ENCODE measurements around the gene COX19.
A peak's percentile ranks its signal among the peaks of the same experiment; 100 is the strongest.

COX19 gene

DNA sequence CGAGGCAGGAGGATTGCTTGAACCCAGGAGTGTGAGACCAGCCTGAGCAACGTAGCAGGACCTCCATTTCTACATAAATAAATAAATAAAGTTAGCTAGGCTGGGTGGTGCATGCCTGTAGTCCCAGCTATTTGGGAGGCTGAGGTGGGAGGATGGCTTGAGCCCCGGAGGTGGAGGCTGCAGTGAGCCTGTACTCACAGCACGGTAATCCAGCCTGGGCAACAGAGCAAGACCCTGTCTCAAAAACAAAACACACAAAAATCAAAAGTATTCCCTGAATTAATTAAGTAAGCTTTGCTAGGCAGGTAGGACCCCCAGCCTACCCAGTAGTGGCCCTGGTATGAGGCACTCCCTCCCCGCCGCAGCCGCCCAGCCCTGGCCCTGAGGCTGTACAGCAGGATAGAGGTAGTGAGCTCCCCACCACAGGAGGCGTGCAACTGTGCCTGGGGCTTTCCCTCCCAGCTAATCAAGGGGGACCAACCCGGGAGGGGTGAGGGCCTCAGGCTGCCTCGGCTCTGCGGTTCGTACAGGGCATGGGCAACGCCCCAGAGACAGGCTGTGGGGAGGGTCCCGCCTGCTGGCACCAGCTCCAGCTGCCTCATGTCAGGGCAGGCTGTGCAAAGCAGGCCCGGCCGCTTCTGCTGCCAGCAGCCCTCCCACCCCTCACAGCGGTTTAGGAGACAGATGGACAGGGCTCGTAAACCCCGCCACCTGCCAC lies 6.6 kb upstream of the COX19 start:
- Mint-ChIP-seq H3K27me3 (peaks cover 10% of the 10 kb centered on the region), H3K4me1 (peaks cover 3% of the 10 kb centered on the region), H3K36me3 (no peaks in the 10 kb centered on the region), H3K4me3 (no peak overlapping the region), H3K9me3 (no peaks in the 10 kb centered on the region), H3K27ac (no peak overlapping the region)
- DNase-seq (ENCODE audit: low spot score in 2 of 2) (no peak), ATAC-seq (ENCODE audit: low read depth) (no peak)

DNA sequence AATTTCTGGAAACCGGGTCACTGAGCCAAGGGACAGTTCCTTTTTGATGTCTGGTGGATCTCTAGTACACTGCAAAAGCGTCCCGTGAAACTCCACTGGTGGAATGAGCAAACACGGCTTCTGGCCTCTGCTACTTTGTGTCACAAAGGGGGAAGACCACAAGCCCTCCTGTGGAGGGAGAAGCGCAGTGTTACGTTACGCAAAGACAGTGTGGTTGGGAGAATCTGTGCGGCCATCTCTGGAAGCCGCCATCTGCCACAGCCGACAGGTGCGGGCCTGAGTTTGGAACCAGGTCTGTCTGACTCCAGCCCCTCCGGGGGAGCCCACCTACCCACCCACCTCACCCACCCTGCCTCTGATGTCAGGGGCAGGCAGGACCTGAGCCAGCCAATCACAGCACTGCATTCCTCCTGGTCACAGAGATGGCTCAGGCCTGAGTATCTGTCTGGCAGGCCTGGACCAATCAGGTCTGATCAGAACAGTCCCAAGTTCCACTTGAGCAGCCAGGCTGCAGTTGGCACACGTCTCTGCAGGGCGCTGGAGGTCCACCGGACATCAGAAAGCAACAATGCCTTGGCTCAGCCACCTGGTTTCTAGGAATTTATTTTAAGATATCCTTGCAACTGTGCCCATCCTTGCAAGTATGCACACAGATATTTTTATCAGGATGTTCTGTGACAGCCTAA lies 4.7 kb upstream of the COX19 start:
- no peak for ATAC-seq (ENCODE audit: low read depth)
- Mint-ChIP-seq H3K27ac (no peak overlapping the region), H3K9me3 (no peaks in the 10 kb centered on the region), H3K4me3 (no peak overlapping the region), H3K27me3 (peaks cover 2% of the 10 kb centered on the region), H3K36me3 (no peaks in the 10 kb centered on the region), H3K4me1 (peaks cover 3% of the 10 kb centered on the region)
- DNase-seq (ENCODE audit: low spot score in 2 of 2), result no peak

DNA sequence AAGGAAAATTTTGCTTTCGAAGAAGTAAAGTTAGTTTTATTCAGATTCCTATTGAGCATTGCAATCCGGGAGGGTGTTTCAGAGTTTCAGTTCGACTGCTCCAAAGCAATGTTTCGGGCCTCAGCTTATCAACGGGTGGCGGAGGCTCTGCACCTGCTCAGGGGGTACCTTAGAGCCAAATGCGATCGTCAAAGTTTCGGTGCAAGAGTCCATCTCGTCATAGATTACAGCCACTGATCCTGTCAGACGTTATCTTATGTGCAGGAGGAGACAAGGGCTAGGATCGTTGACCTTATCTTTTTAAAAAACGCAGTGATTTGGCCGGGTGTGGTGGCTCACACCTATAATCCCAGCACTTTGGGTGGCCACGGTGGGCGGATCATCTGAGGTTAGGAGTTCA lies 3.8 kb upstream of the COX19 start:
- no peak overlapping the region for H3K27ac Mint-ChIP-seq
- no peaks in the 10 kb centered on the region for H3K27me3 Mint-ChIP-seq
- peaks cover 6% of the 10 kb centered on the region for H3K4me1 Mint-ChIP-seq
- DNase-seq (ENCODE audit: low spot score in 2 of 2), result no peak
- H3K9me3 Mint-ChIP-seq, result no peaks in the 10 kb centered on the region
- ATAC-seq (ENCODE audit: low read depth), result no peak
- no peak overlapping the region for H3K4me3 Mint-ChIP-seq
- H3K36me3 Mint-ChIP-seq, result no peaks in the 10 kb centered on the region

DNA sequence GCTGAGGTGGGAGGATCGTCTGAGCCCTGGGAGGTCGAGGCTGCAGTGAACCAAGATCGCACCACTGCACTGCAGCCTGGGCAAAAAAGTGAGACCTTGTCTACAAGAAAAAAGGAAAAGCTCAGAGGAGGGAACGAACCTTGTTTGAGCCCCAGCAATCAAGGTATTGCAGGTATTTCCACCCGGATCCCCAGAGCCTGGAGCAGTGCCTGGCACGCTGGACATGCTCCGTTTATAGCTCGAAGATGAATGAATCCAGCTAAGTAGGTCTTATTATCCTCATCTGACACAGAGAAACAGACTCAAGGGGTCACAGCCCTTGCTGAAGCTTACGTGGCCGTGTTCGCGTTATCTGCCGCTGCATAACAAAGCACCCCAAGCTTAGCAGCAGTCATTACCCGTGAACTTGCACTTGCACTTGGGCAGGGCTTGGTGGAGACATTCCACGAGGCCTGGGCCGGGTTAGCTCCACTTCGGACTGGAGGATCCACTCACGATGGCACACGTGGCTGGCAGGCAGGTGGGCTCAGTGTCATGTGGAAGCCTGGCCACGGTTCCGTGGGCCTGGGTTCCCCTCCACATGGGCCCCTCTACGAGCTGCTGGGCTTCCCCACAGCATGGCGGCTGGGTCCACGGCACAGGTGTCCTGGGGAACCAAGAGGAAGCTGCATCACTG lies 3.2 kb upstream of the COX19 start:
- Mint-ChIP-seq H3K36me3 (no peaks in the 10 kb centered on the region), H3K4me3 (no peak overlapping the region), H3K27me3 (no peaks in the 10 kb centered on the region)

DNA sequence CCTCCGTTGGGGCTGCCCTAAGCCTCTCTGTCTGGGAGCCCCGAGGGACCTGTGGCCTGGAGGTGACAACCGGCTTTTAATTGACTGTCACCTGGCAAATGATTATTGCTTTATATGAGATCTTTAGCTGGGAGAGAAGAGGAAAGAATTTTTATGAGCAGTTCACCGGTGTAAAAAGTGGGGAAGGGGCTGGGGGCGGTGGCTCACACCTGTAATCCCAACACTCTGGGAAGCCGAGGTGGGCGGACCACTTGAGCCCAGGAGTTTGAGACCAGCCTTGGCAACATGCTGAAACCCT lies 2.6 kb upstream of the COX19 start:
- Mint-ChIP-seq H3K27me3 (no peaks in the 10 kb centered on the region), H3K4me1 (peaks cover 6% of the 10 kb centered on the region), H3K36me3 (no peaks in the 10 kb centered on the region), H3K9me3 (no peaks in the 10 kb centered on the region), H3K4me3 (no peak overlapping the region), H3K27ac (no peak overlapping the region)
- no peak for DNase-seq (ENCODE audit: low spot score in 2 of 2)
- no peak for ATAC-seq (ENCODE audit: low read depth)

More for the DNA sequence above, 3.2 kb upstream of the COX19 start:
- H3K4me1 Mint-ChIP-seq, result peaks cover 6% of the 10 kb centered on the region
- H3K27ac Mint-ChIP-seq, result no peak overlapping the region
- ATAC-seq (ENCODE audit: low read depth) (no peak), DNase-seq (ENCODE audit: low spot score in 2 of 2) (no peak)
- H3K9me3 Mint-ChIP-seq, result no peaks in the 10 kb centered on the region

DNA sequence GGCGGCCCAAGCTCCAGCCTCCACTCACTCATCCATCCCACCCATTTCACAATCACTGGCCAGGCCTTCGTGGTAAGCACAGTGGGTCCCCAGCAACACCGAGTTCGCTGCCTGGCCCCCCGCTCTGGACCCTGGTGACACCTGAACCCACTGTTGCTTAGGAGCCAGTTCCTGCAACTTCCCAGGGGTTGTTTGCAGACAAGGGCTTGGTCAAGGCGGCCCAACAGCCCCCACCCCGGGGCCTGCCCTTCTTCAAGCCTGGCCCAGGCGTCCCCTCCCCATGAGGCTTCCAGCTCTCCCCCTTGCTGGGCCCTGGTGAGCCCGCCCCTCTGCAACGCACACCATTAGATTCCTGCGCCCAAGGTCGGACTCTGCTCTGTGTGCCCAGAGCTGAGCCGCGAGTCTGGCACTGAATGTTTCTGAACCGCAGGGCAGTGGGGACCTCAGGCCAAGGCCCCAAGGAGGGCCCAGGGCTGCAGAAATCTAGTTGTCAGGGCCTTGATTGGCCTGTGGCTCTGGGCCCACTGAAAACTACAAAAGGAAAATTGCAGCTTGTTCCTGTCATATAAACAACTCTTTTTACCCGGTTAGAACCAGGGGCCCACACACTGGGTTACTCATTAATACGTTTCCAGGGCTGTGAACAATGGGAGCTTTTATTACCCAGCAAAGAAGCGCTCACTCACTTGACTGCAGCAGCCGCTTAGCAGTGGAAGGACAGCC lies 2.1 kb upstream of the COX19 start:
- Mint-ChIP-seq H3K27me3 (no peaks in the 10 kb centered on the region), H3K27ac (no peak overlapping the region), H3K4me1 (peaks cover 6% of the 10 kb centered on the region), H3K4me3 (no peak overlapping the region), H3K36me3 (peaks cover 2% of the 10 kb centered on the region), H3K9me3 (no peaks in the 10 kb centered on the region)
- DNase-seq (ENCODE audit: low spot score in 2 of 2) (no peak), ATAC-seq (ENCODE audit: low read depth) (no peak)

DNA sequence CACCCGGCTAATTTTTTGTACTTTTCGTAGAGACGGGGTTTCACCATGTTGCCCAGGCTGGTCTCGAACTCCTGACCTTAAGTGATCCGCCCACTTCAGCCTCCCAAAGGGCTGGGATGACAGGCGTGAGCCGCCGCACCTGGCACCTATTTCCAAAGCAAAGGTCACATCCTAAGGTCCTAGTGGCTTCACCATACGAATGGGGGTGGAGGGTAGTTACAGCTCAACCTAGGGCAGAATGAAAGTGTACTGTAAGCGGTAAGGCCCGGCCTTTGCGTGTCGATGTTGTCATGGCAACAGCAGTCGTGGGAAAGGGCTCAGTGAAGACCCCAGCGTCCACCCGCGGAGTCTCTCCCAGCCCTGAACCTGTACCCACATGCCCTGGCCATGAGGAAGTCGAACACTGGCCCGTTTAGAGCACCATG lies 1.6 kb upstream of the COX19 start:
- Mint-ChIP-seq H3K27me3 (no peaks in the 10 kb centered on the region), H3K4me1 (peaks cover 7% of the 10 kb centered on the region), H3K4me3 (no peak overlapping the region), H3K27ac (no peak overlapping the region), H3K9me3 (no peaks in the 10 kb centered on the region), H3K36me3 (peaks cover 6% of the 10 kb centered on the region)
- ATAC-seq (ENCODE audit: low read depth) (no peak), DNase-seq (ENCODE audit: low spot score in 2 of 2) (no peak)

DNA sequence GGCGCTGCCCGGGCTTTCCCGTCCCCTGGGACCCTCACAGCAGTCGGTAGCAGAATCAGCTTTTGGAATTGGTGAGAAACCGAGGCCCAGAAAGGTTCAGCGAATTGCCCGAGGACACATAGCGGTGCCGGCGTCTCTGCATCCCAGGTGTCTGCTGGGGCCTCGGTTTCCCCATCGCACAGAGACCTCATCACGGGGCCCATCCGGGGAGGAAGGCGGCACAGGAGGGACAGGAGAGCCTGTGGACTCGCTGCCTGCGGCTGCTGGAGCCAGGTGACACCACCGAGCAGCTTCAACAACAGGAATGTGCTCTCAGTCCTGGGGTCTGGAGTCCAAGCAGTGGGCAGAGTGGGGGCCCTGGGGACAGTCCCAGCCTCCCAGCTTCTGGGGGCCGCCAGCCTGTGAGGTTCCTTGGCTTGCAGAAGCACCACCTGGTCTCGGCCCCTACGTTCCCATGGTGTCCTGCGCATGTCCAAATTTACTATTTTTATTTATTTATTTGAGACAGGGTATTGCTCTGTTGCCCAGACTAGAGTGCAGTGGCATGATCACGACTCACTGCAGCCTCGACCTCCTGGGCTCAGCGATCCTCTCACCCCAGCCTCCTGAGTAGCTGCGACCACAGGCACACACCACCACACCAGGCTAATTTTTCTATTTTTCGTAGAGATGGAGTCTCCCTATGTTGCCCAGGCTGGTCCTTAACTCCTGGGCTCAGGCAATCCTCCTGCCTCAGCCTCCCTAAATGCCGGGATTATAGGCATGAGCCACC lies 539 bp upstream of the COX19 start:
- Mint-ChIP-seq H3K27ac (peak overlapping the region; percentile 90), H3K4me1 (peaks cover 13% of the 10 kb centered on the region), H3K4me3 (peak overlapping the region; percentile 90), H3K9me3 (no peaks in the 10 kb centered on the region), H3K27me3 (no peaks in the 10 kb centered on the region), H3K36me3 (peaks cover 12% of the 10 kb centered on the region)
- ATAC-seq (ENCODE audit: low read depth) (no peak), DNase-seq (ENCODE audit: low spot score in 2 of 2) (no peak)

DNA sequence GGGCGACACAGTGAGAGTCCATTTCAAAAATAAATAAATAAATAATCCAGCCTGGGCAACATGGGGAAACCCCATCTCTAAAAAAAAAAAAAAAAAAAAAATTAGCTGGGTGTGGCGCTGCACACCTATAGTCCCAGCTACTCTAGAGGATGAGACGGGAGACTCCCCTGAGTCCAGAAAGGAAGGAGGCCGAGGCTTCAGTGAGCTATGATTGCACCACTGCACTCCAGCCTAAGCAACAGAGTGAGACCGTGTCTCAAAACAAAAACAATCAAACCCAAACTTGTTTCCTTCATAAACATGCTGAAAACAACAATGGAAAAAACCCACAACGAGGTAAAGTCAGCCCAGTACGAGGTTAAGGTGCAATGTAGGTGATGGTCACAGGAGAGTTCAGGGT lies 1.2 kb downstream of the COX19 start:
- Mint-ChIP-seq H3K27ac (peak overlapping the region; percentile 90), H3K36me3 (peaks cover 12% of the 10 kb centered on the region), H3K4me3 (peak overlapping the region; percentile 90), H3K9me3 (no peaks in the 10 kb centered on the region), H3K4me1 (peaks cover 11% of the 10 kb centered on the region), H3K27me3 (no peaks in the 10 kb centered on the region)
- ATAC-seq (ENCODE audit: low read depth) (no peak), DNase-seq (ENCODE audit: low spot score in 2 of 2) (no peak)

DNA sequence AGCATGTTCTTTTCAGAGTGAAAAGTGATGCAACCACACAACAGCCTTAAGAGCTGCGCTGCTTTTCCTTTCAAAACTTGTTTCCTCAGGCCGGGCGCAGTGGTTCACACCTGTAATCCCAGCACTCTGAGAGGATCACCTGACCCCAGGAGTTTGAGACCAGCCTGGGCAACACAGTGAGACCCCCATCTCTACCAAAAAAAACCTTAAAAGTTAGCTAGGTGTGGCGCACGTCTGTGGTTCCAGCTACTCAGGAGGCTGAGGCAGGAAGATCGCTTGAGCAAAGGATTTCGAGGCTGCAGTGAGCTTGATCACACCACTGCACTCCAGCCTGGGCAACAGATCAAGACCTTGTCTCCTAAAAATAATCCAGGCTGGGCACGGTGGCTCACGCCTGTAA lies 2.0 kb downstream of the COX19 start:
- DNase-seq (ENCODE audit: low spot score in 2 of 2), result no peak
- Mint-ChIP-seq H3K4me3 (peak overlapping the region; percentile 49), H3K27me3 (no peaks in the 10 kb centered on the region), H3K36me3 (peaks cover 12% of the 10 kb centered on the region), H3K4me1 (peaks cover 11% of the 10 kb centered on the region), H3K27ac (no peak overlapping the region), H3K9me3 (no peaks in the 10 kb centered on the region)
- no peak for ATAC-seq (ENCODE audit: low read depth)

DNA sequence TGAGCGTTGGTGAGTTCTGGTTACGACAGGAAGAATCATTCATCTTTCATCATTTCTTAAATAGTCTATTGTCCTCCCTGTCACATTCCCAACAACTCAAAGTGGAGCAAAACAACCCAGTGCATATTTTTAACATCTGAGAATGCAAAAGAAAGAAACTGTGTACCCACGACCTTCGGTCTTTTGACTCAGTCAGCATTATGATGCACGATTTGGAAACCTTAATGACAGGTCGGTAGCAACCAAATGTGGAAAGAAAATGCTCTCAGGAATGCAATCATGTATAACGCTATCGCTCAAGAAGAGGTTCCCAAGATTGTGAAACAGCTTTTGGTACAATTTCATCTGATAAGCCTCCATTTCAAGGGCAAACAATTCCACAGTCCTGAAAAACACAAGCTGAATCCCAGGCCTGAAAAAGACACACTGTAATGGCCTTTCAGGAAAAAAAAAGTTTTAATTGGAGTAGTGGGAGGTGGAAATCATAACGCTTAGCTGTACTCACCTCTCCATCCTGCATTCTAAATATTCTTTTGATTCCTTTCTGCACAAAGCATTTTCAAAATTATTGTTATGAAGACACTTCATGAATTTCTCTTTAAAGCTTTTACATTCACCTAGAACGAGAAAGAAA lies 2.6 kb downstream of the COX19 start:
- no peak overlapping the region for H3K27ac Mint-ChIP-seq
- no peak overlapping the region for H3K4me3 Mint-ChIP-seq
- H3K4me1 Mint-ChIP-seq, result peaks cover 11% of the 10 kb centered on the region
- DNase-seq (ENCODE audit: low spot score in 2 of 2) (no peak), ATAC-seq (ENCODE audit: low read depth) (no peak)
- H3K36me3 Mint-ChIP-seq, result peaks cover 15% of the 10 kb centered on the region
- no peaks in the 10 kb centered on the region for H3K9me3 Mint-ChIP-seq
- no peaks in the 10 kb centered on the region for H3K27me3 Mint-ChIP-seq

DNA sequence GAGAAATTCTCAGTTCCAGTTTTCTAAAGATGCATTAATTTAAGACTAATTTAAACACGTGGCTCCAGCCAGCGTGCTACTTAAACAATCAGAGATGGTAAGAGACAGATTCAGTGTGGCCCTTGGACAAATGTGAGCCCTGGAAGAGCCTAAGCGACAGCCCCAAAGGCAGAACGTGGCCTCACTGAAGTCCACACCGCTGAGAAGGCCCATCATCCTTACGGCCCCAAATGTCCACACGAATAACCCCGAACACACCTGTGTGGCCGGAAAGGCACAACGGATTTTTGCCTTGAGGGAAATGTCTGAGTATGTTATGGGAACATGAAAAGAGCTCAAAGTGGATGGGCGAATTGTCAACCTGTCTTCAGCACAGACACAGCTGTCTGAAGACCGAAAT lies 3.2 kb downstream of the COX19 start:
- Mint-ChIP-seq H3K27ac (no peak overlapping the region), H3K4me1 (peaks cover 11% of the 10 kb centered on the region), H3K4me3 (no peak overlapping the region), H3K27me3 (no peaks in the 10 kb centered on the region), H3K9me3 (no peaks in the 10 kb centered on the region), H3K36me3 (peaks cover 20% of the 10 kb centered on the region)
- ATAC-seq (ENCODE audit: low read depth) (no peak), DNase-seq (ENCODE audit: low spot score in 2 of 2) (no peak)

DNA sequence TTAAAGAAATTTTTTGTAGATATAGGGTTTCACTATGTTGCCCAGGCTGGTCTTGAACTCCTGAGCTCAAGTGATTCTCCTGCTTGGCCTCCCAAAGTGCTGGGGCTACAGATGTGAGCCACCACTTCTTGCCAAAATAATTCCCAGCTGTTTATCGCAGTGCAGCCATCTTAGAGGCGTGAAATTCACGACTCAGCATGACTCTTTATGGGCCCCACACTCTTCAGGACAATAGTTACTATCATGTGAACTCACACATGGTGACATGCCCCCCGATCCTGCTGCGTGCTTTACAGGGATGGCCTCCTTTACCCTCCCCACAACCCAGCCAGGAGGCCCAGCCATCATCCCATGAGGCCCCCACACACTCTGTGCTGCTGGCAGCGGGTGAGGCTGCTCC lies 4.6 kb downstream of the COX19 start:
- ATAC-seq (ENCODE audit: low read depth) (no peak), DNase-seq (ENCODE audit: low spot score in 2 of 2) (no peak)
- Mint-ChIP-seq H3K27me3 (no peaks in the 10 kb centered on the region), H3K4me3 (no peak overlapping the region), H3K27ac (peak overlapping the region; percentile 50), H3K36me3 (peaks cover 20% of the 10 kb centered on the region), H3K4me1 (peaks cover 16% of the 10 kb centered on the region), H3K9me3 (no peaks in the 10 kb centered on the region)
